Ishikawa (cell line): Measurements from ENCODE around the gene FAM180A.

ENCODE experiments used
- CEBPB ChIP-seq: IDR thresholded peaks from 2 replicates; pipeline ENCODE4 v1.6.1; 2012
- CREB1 ChIP-seq: IDR thresholded peaks from 2 replicates; pipeline ENCODE4 v1.6.1; 2012; ENCODE audit warnings: low read depth
- EGR1 ChIP-seq: IDR thresholded peaks from 2 replicates; pipeline ENCODE4 v1.6.1; 2012
- EP300 ChIP-seq: IDR thresholded peaks from 2 replicates; pipeline ENCODE4 v1.6.1; 2012; ENCODE audit warnings: borderline replicate concordance
- FOXM1 ChIP-seq: IDR thresholded peaks from 2 replicates; pipeline ENCODE4 v1.6.1; 2012; ENCODE audit warnings: low read depth, borderline replicate concordance
- MAX ChIP-seq: IDR thresholded peaks from 2 replicates; pipeline ENCODE4 v1.6.1; 2012
- NFIC ChIP-seq: IDR thresholded peaks from 2 replicates; pipeline ENCODE4 v1.6.1; 2012
- RAD21 ChIP-seq: IDR thresholded peaks from 2 replicates; pipeline ENCODE4 v1.6.1; 2012; ENCODE audit warnings: low read depth
- TCF12 ChIP-seq: IDR thresholded peaks from 2 replicates; pipeline ENCODE4 v1.6.1; 2012; ENCODE audit warnings: low read depth
- TEAD4 ChIP-seq: IDR thresholded peaks from 2 replicates; pipeline ENCODE4 v1.6.1; 2012
- YY1 ChIP-seq: IDR thresholded peaks from 2 replicates; pipeline ENCODE4 v1.6.1; 2012; ENCODE audit warnings: low read depth
- ZBTB7A ChIP-seq: IDR thresholded peaks from 2 replicates; pipeline ENCODE4 v1.6.1; 2012; ENCODE audit warnings: low read depth
- TF ChIP-seq, protein P1 (sequence below): IDR thresholded peaks from 2 replicates; pipeline ENCODE4 v1.6.1; 2012; ENCODE audit warnings: low read depth, mild to moderate bottlenecking
- TF ChIP-seq, protein P2 (sequence below): IDR thresholded peaks from 2 replicates; pipeline ENCODE4 v1.6.1; 2012

DNA sequence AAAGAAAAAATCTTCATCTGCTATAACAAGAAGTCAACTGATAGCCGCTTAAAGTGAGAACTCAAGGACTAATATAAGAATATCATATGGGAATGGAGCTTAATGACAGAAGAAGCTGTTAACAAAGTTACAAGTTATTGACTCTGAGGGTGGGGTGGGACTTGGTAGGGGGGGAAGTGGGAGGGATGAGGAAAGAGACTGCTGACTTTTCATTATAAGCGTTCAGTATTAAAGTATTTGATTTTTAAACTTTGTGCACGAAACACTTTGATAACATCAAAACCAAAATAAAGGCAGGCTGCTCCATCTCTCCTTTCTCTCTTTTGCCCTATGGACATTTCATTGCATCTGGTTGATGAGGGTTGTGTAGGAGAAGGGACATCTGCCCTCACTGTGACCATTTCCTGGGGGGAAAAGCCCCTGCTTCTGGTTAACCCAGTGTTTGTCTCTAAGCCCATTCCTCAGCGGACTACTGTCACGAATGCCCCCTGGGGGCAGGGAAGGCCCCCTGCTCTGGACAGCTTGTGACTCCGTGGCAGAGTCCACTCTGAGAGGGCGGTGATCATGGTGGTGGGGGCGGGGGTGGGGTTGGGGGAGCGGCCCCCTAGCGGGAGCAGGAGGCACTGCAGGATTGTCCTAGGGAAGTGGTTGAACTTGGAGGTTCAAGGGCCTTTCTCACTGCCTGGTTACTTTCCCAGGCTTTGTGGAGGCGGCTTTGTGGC, 38.0 kb downstream of the FAM180A start:
- TF ChIP-seq EGR1 = no peak
- TF ChIP-seq, protein P1, sequence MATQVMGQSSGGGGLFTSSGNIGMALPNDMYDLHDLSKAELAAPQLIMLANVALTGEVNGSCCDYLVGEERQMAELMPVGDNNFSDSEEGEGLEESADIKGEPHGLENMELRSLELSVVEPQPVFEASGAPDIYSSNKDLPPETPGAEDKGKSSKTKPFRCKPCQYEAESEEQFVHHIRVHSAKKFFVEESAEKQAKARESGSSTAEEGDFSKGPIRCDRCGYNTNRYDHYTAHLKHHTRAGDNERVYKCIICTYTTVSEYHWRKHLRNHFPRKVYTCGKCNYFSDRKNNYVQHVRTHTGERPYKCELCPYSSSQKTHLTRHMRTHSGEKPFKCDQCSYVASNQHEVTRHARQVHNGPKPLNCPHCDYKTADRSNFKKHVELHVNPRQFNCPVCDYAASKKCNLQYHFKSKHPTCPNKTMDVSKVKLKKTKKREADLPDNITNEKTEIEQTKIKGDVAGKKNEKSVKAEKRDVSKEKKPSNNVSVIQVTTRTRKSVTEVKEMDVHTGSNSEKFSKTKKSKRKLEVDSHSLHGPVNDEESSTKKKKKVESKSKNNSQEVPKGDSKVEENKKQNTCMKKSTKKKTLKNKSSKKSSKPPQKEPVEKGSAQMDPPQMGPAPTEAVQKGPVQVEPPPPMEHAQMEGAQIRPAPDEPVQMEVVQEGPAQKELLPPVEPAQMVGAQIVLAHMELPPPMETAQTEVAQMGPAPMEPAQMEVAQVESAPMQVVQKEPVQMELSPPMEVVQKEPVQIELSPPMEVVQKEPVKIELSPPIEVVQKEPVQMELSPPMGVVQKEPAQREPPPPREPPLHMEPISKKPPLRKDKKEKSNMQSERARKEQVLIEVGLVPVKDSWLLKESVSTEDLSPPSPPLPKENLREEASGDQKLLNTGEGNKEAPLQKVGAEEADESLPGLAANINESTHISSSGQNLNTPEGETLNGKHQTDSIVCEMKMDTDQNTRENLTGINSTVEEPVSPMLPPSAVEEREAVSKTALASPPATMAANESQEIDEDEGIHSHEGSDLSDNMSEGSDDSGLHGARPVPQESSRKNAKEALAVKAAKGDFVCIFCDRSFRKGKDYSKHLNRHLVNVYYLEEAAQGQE = no peak
- TF ChIP-seq EP300 = no peak
- TF ChIP-seq YY1 = no peak
- TF ChIP-seq MAX = no peak
- TF ChIP-seq FOXM1 = no peak
- TF ChIP-seq CEBPB = no peak
- no peak for TF ChIP-seq ZBTB7A
- no peak for TF ChIP-seq TCF12
- 0 out of 2 replicates have a peak, but pooled peaks have one; percentile 5 for TF ChIP-seq RAD21
- no peak for TF ChIP-seq CREB1
- TF ChIP-seq TEAD4 = no peak
- TF ChIP-seq, protein P2, sequence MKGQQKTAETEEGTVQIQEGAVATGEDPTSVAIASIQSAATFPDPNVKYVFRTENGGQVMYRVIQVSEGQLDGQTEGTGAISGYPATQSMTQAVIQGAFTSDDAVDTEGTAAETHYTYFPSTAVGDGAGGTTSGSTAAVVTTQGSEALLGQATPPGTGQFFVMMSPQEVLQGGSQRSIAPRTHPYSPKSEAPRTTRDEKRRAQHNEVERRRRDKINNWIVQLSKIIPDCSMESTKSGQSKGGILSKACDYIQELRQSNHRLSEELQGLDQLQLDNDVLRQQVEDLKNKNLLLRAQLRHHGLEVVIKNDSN = no peak
- no peak for TF ChIP-seq NFIC
